Sigmoid colon (tissue), 7 donors: Measurements from ENCODE around the gene TGM3. TPM values are rescaled to one million over a fixed set of nuclear protein-coding genes. Genes with fewer than 3 reads are reported as not detected.

Experiments
- DNase-seq: peaks from one replicate; pipeline ENCODE4 v3.0.0-alpha.2; 2019
- H3K27ac ChIP-seq, 4 donors: fragments of 200-600 bp; sonication (generic); one replicate each; pipeline ENCODE4 v1.5.1; 2016 to 2019; ENCODE audit warnings: mild to moderate bottlenecking in 1 of 4
- H3K27me3 ChIP-seq, 3 donors: fragments of 200-600 bp; sonication (generic); one replicate each; pipeline ENCODE4 v1.5.1; 2019; ENCODE audit warnings: mild to moderate bottlenecking in 1 of 3
- H3K36me3 ChIP-seq, 4 donors: fragments of 200-600 bp; sonication (generic); one replicate each; pipeline ENCODE4 v1.5.1; 2016 to 2019
- H3K4me1 ChIP-seq, 4 donors: fragments of 200-600 bp; sonication (generic); one replicate each; pipeline ENCODE4 v1.5.1; 2017 to 2019
- H3K4me3 ChIP-seq, 4 donors: fragments of 200-600 bp; sonication (generic); one replicate each; pipeline ENCODE4 v1.5.1; 2017 to 2019; ENCODE audit warnings: mild to moderate bottlenecking in 2 of 4, moderate library complexity in 1 of 4
- H3K9me3 ChIP-seq, 4 donors: fragments of 200-600 bp in 3 of 4; sonication (generic) in 3 of 4; one replicate each; pipeline versions ENCODE4 v1.5.1 to v1.6.1; 2013 to 2019
- CTCF ChIP-seq, 4 experiments: fragments of 450-650 bp in 3 of 4; fragments of 200-600 bp in 1 of 4; IDR thresholded peaks; one replicate each; pipeline ENCODE4 v1.5.1; 2016 to 2019; ENCODE audit warnings: antibody characterized with exemption in 4 of 4, mild to moderate bottlenecking in 3 of 4, moderate library complexity in 2 of 4
- EP300 ChIP-seq, 4 donors: sonication (generic); formaldehyde crosslinking; IDR thresholded peaks; one replicate each; pipeline ENCODE4 v1.6.1; 2017; ENCODE audit warnings: antibody characterized with exemption in 4 of 4
- POLR2A ChIP-seq, 2 donors: fragments of 450-650 bp; IDR thresholded peaks; one replicate each; pipeline ENCODE4 v1.6.1; 2016; ENCODE audit warnings: antibody characterized with exemption in 2 of 2, mild to moderate bottlenecking in 2 of 2, moderate library complexity in 2 of 2
- POLR2AphosphoS5 ChIP-seq, 4 donors: sonication (generic); formaldehyde crosslinking; IDR thresholded peaks; one replicate each; pipeline ENCODE4 v1.6.1; 2017; ENCODE audit warnings: antibody characterized with exemption in 4 of 4
- WGBS, 2 donors: extraction: QIAGEN DNeasy Blood & Tissue Kit; methylation state at CpG; one replicate each; pipeline ENCODE4 v1.1.7; 2013; 5-methylcytosine and 5-hydroxymethylcytosine counted together
- intact Hi-C: fragments of 100-400 bp; cut with DNase I; formaldehyde crosslinking; loops from one replicate; pipeline ENCODE4 v1.15.1; 2023
- polyA plus RNA-seq, 3 donors: library from polyadenylated mRNA; stranded (reverse); fragments of 200-250 nt; gene quantifications; one replicate each; pipeline ENCODE4 v1.2.3, GENCODE V29; 2013
- total RNA-seq, 4 donors: library from RNA; depleted of rRNA; stranded (reverse); fragments of >200 nt; gene quantifications; one replicate each; pipeline ENCODE4 v1.1.0, GENCODE V29; 2016
- donor health status: healthy with polysubstance abuse.
- donor health status: Bipolar disorder and iron deficiency.
- donor health status: healthy.

Gene TGM3
- total and polyA plus RNA-seq, 7 donors, result 0.23 to 3.0 (median 0.42) TPM; not detected in 4

GRCh38 chr20:2303673-2304072, 7.9 kb downstream of the TGM3 start:
- Histone ChIP-seq H3K4me1 (no peaks in the 10 kb centered on the region), H3K27me3 (no peaks in the 10 kb centered on the region), H3K27ac (no peak overlapping the region), H3K4me3 (no peak overlapping the region), H3K36me3 (no peaks in the 10 kb centered on the region), H3K9me3 (no peaks in the 10 kb centered on the region)
- intact Hi-C loops, result no loop called here
- DNase-seq, result no peak
- WGBS, 2 donors, result 14 to 61% methylated on average over 6 of the region's 6 CpGs
- TF ChIP-seq CTCF (IDR thresholded peaks at IDR 0.05) (no peak), POLR2AphosphoS5 (IDR thresholded peaks at IDR 0.05) (no peak), EP300 (IDR thresholded peaks at IDR 0.05) (no peak), POLR2A (IDR thresholded peaks at IDR 0.05) (no peak)

GRCh38 chr20:2304180-2304579, 8.4 kb downstream of the TGM3 start:
- intact Hi-C loops, result no loop called here
- TF ChIP-seq CTCF (IDR thresholded peaks at IDR 0.05) (no peak), EP300 (IDR thresholded peaks at IDR 0.05) (no peak), POLR2A (IDR thresholded peaks at IDR 0.05) (no peak), POLR2AphosphoS5 (IDR thresholded peaks at IDR 0.05) (no peak)
- 72 to 75% methylated on average over 7 of the region's 7 CpGs for WGBS, 2 donors

GRCh38 chr20:2305029-2305428, 9.2 kb downstream of the TGM3 start:
- Histone ChIP-seq H3K4me3 (no peak overlapping the region), H3K4me1 (no peaks in the 10 kb centered on the region), H3K36me3 (no peaks in the 10 kb centered on the region), H3K27ac (no peak overlapping the region), H3K9me3 (no peaks in the 10 kb centered on the region), H3K27me3 (no peaks in the 10 kb centered on the region)
- intact Hi-C loops, result no loop called here
- no peak for TF ChIP-seq EP300 (IDR thresholded peaks at IDR 0.05)
- no peak for TF ChIP-seq CTCF (IDR thresholded peaks at IDR 0.05)
- no peak for TF ChIP-seq POLR2A (IDR thresholded peaks at IDR 0.05)
- TF ChIP-seq POLR2AphosphoS5 (IDR thresholded peaks at IDR 0.05), result no peak
- WGBS, 2 donors, result 12 to 25% methylated on average over 2 of the region's 2 CpGs
- DNase-seq, result no peak

More at GRCh38 chr20:2304180-2304579, 8.4 kb downstream of the TGM3 start:
- no peak for DNase-seq
- H3K4me3 ChIP-seq, result no peak overlapping the region
- H3K27ac ChIP-seq, result no peak overlapping the region
- no peaks in the 10 kb centered on the region for H3K9me3 ChIP-seq
- no peaks in the 10 kb centered on the region for H3K36me3 ChIP-seq
- no peaks in the 10 kb centered on the region for H3K27me3 ChIP-seq
- H3K4me1 ChIP-seq, result no peaks in the 10 kb centered on the region

- 27 to 72% methylated on average over 9 of the region's 9 CpGs for WGBS, 2 donors
- intact Hi-C loops, result no loop called here
- no peak for DNase-seq
These were observed 9.7 kb downstream of the TGM3 start for GRCh38 chr20:2305479-2305878.

More at GRCh38 chr20:2305479-2305878, 9.7 kb downstream of the TGM3 start:
- no peaks in the 10 kb centered on the region for H3K4me1 ChIP-seq
- H3K4me3 ChIP-seq, result no peak overlapping the region
- H3K27ac ChIP-seq, result no peak overlapping the region
- no peaks in the 10 kb centered on the region for H3K36me3 ChIP-seq
- H3K27me3 ChIP-seq, result no peaks in the 10 kb centered on the region
- no peaks in the 10 kb centered on the region for H3K9me3 ChIP-seq
- TF ChIP-seq CTCF (IDR thresholded peaks at IDR 0.05), result no peak
- no peak for TF ChIP-seq EP300 (IDR thresholded peaks at IDR 0.05)
- no peak for TF ChIP-seq POLR2A (IDR thresholded peaks at IDR 0.05)
- no peak for TF ChIP-seq POLR2AphosphoS5 (IDR thresholded peaks at IDR 0.05)
